ENCODE measurements around the gene ZNF654. TPM values are rescaled to one million over a fixed set of nuclear protein-coding genes. Genes with fewer than 3 reads are reported as not detected.

The ZNF654 gene
- total and polyA plus RNA-seq, 2 donors (not counting 3 experiments of a cell fraction or from before 2014, with no cell fraction given) = 2.9 to 14.6 TPM

DNA sequence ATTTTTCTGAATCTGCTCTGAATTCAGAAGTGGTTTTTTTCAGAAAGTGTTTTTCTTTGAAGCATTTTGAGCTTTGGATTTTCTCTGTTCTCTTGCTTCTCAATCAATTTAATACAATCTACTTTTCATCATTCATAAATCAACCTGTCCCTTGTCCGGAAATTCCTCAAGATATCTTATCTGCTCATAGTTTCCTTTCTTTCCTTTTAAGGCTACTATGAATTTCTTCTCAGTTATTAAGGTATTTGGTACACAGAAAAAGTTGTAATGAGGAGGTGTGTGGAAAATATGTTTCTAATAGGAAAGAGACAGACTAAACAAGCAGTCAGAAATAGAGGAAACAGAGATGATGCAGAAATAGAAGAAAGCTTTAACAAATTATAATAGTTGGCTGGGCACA lies 14.6 kb upstream of the ZNF654 start:
- POLR2A ChIA-PET = interaction anchor here (0.7 to 1.3 kb wide), 3 partner anchors 14 to 654 kb away, joined by 3 to 9 read pairs (median 3); partner anchors contain the start of gene CGGBP1
- Histone ChIP-seq H3K9ac (replicated peaks; ENCODE audit: extremely low read depth, insufficient read depth, low read length) (no peak overlapping the region), H3K9me3 (replicated peaks; ENCODE audit: control insufficient read depth, insufficient read depth, low read length) (no peaks in the 10 kb centered on the region), H3K79me2 (ENCODE audit: control insufficient read depth, insufficient read depth, low read length) (no peaks in the 10 kb centered on the region), H3K4me1 (ENCODE audit: control insufficient read depth, extremely low read depth, insufficient read depth, low read length) (peaks cover 28% of the 10 kb centered on the region), H3K4me2 (ENCODE audit: insufficient read depth, low read length) (peak overlapping the region; percentile 82), H2AFZ (ENCODE audit: low read depth, low read length) (no peak overlapping the region), H3K9me1 (replicated peaks; ENCODE audit: control insufficient read depth, extremely low read depth, insufficient read depth, low read length) (no peaks in the 10 kb centered on the region), H3K36me3 (ENCODE audit: control insufficient read depth in 2 of 2, extremely low read depth in 1 of 2, insufficient read depth in 2 of 2, low read length in 2 of 2) (no peaks in the 10 kb centered on the region), H3K27me3 (ENCODE audit: control insufficient read depth in 2 of 2, insufficient read depth in 2 of 2, low read length in 2 of 2) (no peaks in the 10 kb centered on the region), H3K4me3 (replicated peaks in 1 of 3; ENCODE audit: insufficient read depth in 1 of 3, low read depth in 1 of 3, low read length in 3 of 3) (no peak overlapping the region), H4K20me1 (replicated peaks; ENCODE audit: control insufficient read depth, extremely low read depth, insufficient read depth, low read length) (no peaks in the 10 kb centered on the region), H3K27ac (ENCODE audit: insufficient read depth, low read depth, low read length) (peak overlapping the region; percentile 21)
- TF ChIP-seq JUN (IDR thresholded peaks at IDR 0.05; ENCODE audit: borderline replicate concordance, insufficient read depth, insufficient read length, low read depth) (peak; percentile 36), GATA2 (IDR thresholded peaks at IDR 0.05; ENCODE audit: insufficient read depth, insufficient read length, low read depth, low read length) (peak; percentile 72), FOS (IDR thresholded peaks at IDR 0.05; ENCODE audit: borderline replicate concordance, insufficient read depth, low read length) (no peak)
- FAIRE-seq (peak; percentile 71), DNase-seq (ENCODE audit: low read depth, low spot score) (peak; percentile 83)
- intact Hi-C loops (cut with micrococcal nuclease) (loop anchor here (1.0 kb wide), 1 partner anchor 14 kb away; no protein-coding TSS in a partner anchor), dilution Hi-C loops (cut with MboI; ENCODE audit: extremely low pct_ligation_motif_present, low sequenced_read_pairs) (no loop called here)
- no TSS peak for BruUV-seq (replicated peaks)
- CTCF ChIA-PET = interaction anchor here (0.8 to 3.2 kb wide), 8 partner anchors 9 to 106 kb away, joined by 3 to 15 read pairs (median 6); partner anchors contain the start of genes C3orf38, CGGBP1 and ZNF654

DNA sequence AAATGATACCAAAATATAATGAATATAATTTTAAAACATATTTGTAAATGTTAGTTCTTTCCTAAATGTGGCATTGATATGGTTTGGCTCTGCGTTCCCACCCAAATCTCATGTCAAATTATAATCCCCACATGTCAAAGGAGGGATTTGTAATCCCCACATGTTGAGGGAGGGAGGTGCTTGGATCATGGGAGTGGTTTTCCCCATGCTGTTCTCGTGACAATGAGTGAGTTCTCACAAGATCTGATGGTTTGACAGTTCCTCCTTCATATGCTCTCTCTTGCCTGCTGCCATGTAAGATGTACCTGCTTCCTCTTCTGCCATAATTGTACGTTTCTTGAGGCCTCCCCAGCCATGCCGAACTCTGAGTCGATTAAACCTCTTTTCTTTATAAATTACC lies 12.3 kb upstream of the ZNF654 start:
- intact Hi-C loops (cut with micrococcal nuclease) = no loop called here
- no peaks in the 10 kb centered on the region for H3K36me3 ChIP-seq (ENCODE audit: control insufficient read depth in 2 of 2, extremely low read depth in 1 of 2, insufficient read depth in 2 of 2, low read length in 2 of 2)
- H3K4me2 ChIP-seq (ENCODE audit: insufficient read depth, low read length) = no peak overlapping the region
- FAIRE-seq = no peak
- H3K9me3 ChIP-seq (replicated peaks; ENCODE audit: control insufficient read depth, insufficient read depth, low read length) = no peaks in the 10 kb centered on the region
- no peaks in the 10 kb centered on the region for H4K20me1 ChIP-seq (replicated peaks; ENCODE audit: control insufficient read depth, extremely low read depth, insufficient read depth, low read length)
- peak overlapping the region; percentile 1 for H2AFZ ChIP-seq (ENCODE audit: low read depth, low read length)
- DNase-seq (ENCODE audit: low read depth, low spot score) = no peak
- BruUV-seq (replicated peaks) = no TSS peak
- H3K27ac ChIP-seq (ENCODE audit: insufficient read depth, low read depth, low read length) = no peak overlapping the region
- POLR2A ChIA-PET = no interaction called here
- no peaks in the 10 kb centered on the region for H3K79me2 ChIP-seq (ENCODE audit: control insufficient read depth, insufficient read depth, low read length)
- H3K4me3 ChIP-seq (replicated peaks in 1 of 3; ENCODE audit: insufficient read depth in 1 of 3, low read depth in 1 of 3, low read length in 3 of 3) = no peak overlapping the region
- H3K9me1 ChIP-seq (replicated peaks; ENCODE audit: control insufficient read depth, extremely low read depth, insufficient read depth, low read length) = no peaks in the 10 kb centered on the region
- TF ChIP-seq EZH2 (IDR thresholded peaks at IDR 0.05; ENCODE audit: borderline replicate concordance, low read depth, low read length, severe bottlenecking) = no peak
- TF ChIP-seq MYC (IDR thresholded peaks at IDR 0.05; ENCODE audit: low read depth, low read length) = no peak
- TF ChIP-seq POLR2A (IDR thresholded peaks at IDR 0.05; ENCODE audit: low read depth, low read length) = no peak
- TF ChIP-seq POLR2AphosphoS5 (IDR thresholded peaks at IDR 0.05; ENCODE audit: insufficient read depth, low read depth, low read length) = no peak
- TF ChIP-seq JUN (IDR thresholded peaks at IDR 0.05; ENCODE audit: borderline replicate concordance, insufficient read depth, insufficient read length, low read depth) = no peak
- no peak for TF ChIP-seq GATA2 (IDR thresholded peaks at IDR 0.05; ENCODE audit: insufficient read depth, insufficient read length, low read depth, low read length)
- TF ChIP-seq, protein P1, sequence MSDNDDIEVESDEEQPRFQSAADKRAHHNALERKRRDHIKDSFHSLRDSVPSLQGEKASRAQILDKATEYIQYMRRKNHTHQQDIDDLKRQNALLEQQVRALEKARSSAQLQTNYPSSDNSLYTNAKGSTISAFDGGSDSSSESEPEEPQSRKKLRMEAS (IDR thresholded peaks at IDR 0.05; ENCODE audit: insufficient read depth, insufficient read length) = no peak
- TF ChIP-seq FOS (IDR thresholded peaks at IDR 0.05; ENCODE audit: borderline replicate concordance, insufficient read depth, low read length) = no peak
- TF ChIP-seq, protein P2, sequence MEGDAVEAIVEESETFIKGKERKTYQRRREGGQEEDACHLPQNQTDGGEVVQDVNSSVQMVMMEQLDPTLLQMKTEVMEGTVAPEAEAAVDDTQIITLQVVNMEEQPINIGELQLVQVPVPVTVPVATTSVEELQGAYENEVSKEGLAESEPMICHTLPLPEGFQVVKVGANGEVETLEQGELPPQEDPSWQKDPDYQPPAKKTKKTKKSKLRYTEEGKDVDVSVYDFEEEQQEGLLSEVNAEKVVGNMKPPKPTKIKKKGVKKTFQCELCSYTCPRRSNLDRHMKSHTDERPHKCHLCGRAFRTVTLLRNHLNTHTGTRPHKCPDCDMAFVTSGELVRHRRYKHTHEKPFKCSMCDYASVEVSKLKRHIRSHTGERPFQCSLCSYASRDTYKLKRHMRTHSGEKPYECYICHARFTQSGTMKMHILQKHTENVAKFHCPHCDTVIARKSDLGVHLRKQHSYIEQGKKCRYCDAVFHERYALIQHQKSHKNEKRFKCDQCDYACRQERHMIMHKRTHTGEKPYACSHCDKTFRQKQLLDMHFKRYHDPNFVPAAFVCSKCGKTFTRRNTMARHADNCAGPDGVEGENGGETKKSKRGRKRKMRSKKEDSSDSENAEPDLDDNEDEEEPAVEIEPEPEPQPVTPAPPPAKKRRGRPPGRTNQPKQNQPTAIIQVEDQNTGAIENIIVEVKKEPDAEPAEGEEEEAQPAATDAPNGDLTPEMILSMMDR (IDR thresholded peaks at IDR 0.05; ENCODE audit: extremely low read depth in 1 of 2, insufficient read depth in 1 of 2, low read depth in 1 of 2, low read length in 2 of 2) = no peak
- H3K4me1 ChIP-seq (ENCODE audit: control insufficient read depth, extremely low read depth, insufficient read depth, low read length) = peaks cover 28% of the 10 kb centered on the region
- no peaks in the 10 kb centered on the region for H3K27me3 ChIP-seq (ENCODE audit: control insufficient read depth in 2 of 2, insufficient read depth in 2 of 2, low read length in 2 of 2)
- H3K9ac ChIP-seq (replicated peaks; ENCODE audit: extremely low read depth, insufficient read depth, low read length) = no peak overlapping the region
- dilution Hi-C loops (cut with MboI; ENCODE audit: extremely low pct_ligation_motif_present, low sequenced_read_pairs) = no loop called here
- CTCF ChIA-PET = interaction anchor here (1.0 kb wide), 1 partner anchor 42 kb away, joined by 3 read pairs; no protein-coding TSS in a partner anchor

Measured in endothelial cell of umbilical vein (primary cell).